ENCODE results near the gene ABLIM3. TPM values are rescaled to one million over a fixed set of nuclear protein-coding genes. Genes with fewer than 3 reads are reported as not detected.
A peak's percentile ranks its signal among the peaks of the same experiment; 100 is the strongest.

The ABLIM3 gene
- total RNA-seq, 1 experiment from 2014 or later: 14.3 TPM

DNA sequence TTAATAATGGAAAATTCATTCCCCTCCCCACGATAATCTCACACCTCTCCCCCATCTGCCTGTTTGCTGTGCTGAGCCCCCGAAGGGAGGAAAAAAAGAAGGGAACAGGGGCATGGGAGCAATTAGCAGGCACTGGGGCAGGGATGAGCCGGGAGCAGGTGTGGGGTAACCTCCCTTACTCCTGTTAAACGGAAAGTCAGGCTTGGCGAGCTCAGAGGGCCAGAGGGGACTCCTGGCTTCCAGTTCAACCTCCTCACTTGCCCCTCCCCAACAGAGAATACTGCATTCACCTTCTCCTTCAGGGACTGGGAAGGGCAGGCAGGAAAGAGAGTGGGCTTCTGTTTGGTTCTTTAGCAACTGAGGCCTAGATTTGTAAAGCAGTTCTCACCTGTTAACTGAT lies 131.9 kb downstream of the ABLIM3 start:
- ChIA-PET RAD21 (ENCODE audit: low non-redundant PET in 1 of 2, low total read pairs in 2 of 2, uncharacterized antibody in 2 of 2, unreplicated experiment in 2 of 2) (no interaction called here), CTCF (no interaction called here), POLR2A (no interaction called here)
- Histone ChIP-seq H4K20me1 (ENCODE audit: insufficient read depth) (no peaks in the 10 kb centered on the region), H3K27me3 (ENCODE audit: insufficient read depth, low read length) (no peaks in the 10 kb centered on the region), H3K27ac (ENCODE audit: low read depth, low read length) (no peak overlapping the region), H3K4me1 (ENCODE audit: control insufficient read depth in 1 of 2, insufficient read depth in 2 of 2, low read length in 2 of 2) (peaks cover 0 to 8% of the 10 kb centered on the region in 2 experiments; a peak in 2 of 4 replicates), H3K9me3 (ENCODE audit: control insufficient read depth in 1 of 2, insufficient read depth in 1 of 2, low read depth in 1 of 2, low read length in 2 of 2) (peaks cover 0 to 4% of the 10 kb centered on the region in 2 experiments; a peak in 1 of 4 replicates), H3K9me2 (ENCODE audit: insufficient read depth) (no peaks in the 10 kb centered on the region), H3K36me3 (ENCODE audit: control insufficient read depth in 1 of 2, insufficient read depth in 2 of 2, low read length in 2 of 2) (no peaks in the 10 kb centered on the region), H3K79me2 (ENCODE audit: insufficient read depth, low read length) (no peaks in the 10 kb centered on the region), H2AFZ (ENCODE audit: low read depth, low read length, poor library complexity, severe bottlenecking) (no peak overlapping the region), H3K9ac (ENCODE audit: low read length) (no peak overlapping the region), H3K4me2 (ENCODE audit: low read length) (peak overlapping the region; percentile 97; the same call in 1 of the 2 replicates), H3K4me3 (replicated peaks in 1 of 2; ENCODE audit: low read depth in 1 of 2, low read length in 2 of 2) (no peak overlapping the region)
- no TSS peak for BruUV-seq (replicated peaks)
- ATAC-seq (no peak), DNase-seq (ENCODE audit: low read depth, low spot score) (no peak)
- TF ChIP-seq EGR1 (IDR thresholded peaks at IDR 0.05; ENCODE audit: low read depth) (no peak), SP1 (IDR thresholded peaks at IDR 0.05; ENCODE audit: low read depth) (no peak), YY1 (IDR thresholded peaks at IDR 0.05; ENCODE audit: extremely low read depth, insufficient replicate concordance, low read depth, low read length) (no peak), SRF (IDR thresholded peaks at IDR 0.05; ENCODE audit: low read depth) (no peak), POLR2AphosphoS5 (IDR thresholded peaks at IDR 0.05; ENCODE audit: low read depth, low read length) (no peak), ZFX (IDR thresholded peaks at IDR 0.05) (no peak)
- TF ChIP-seq, protein P1, sequence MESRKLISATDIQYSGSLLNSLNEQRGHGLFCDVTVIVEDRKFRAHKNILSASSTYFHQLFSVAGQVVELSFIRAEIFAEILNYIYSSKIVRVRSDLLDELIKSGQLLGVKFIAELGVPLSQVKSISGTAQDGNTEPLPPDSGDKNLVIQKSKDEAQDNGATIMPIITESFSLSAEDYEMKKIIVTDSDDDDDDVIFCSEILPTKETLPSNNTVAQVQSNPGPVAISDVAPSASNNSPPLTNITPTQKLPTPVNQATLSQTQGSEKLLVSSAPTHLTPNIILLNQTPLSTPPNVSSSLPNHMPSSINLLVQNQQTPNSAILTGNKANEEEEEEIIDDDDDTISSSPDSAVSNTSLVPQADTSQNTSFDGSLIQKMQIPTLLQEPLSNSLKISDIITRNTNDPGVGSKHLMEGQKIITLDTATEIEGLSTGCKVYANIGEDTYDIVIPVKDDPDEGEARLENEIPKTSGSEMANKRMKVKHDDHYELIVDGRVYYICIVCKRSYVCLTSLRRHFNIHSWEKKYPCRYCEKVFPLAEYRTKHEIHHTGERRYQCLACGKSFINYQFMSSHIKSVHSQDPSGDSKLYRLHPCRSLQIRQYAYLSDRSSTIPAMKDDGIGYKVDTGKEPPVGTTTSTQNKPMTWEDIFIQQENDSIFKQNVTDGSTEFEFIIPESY (IDR thresholded peaks at IDR 0.05; ENCODE audit: extremely low read depth, insufficient replicate concordance, low read length): no peak
- TF ChIP-seq, protein P2, sequence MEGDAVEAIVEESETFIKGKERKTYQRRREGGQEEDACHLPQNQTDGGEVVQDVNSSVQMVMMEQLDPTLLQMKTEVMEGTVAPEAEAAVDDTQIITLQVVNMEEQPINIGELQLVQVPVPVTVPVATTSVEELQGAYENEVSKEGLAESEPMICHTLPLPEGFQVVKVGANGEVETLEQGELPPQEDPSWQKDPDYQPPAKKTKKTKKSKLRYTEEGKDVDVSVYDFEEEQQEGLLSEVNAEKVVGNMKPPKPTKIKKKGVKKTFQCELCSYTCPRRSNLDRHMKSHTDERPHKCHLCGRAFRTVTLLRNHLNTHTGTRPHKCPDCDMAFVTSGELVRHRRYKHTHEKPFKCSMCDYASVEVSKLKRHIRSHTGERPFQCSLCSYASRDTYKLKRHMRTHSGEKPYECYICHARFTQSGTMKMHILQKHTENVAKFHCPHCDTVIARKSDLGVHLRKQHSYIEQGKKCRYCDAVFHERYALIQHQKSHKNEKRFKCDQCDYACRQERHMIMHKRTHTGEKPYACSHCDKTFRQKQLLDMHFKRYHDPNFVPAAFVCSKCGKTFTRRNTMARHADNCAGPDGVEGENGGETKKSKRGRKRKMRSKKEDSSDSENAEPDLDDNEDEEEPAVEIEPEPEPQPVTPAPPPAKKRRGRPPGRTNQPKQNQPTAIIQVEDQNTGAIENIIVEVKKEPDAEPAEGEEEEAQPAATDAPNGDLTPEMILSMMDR (IDR thresholded peaks at IDR 0.05 in 2 of 3, conservative IDR thresholded peaks at IDR 0.05 in 1 of 3; ENCODE audit: borderline replicate concordance in 1 of 3, insufficient read depth in 1 of 3, low read depth in 2 of 3, low read length in 2 of 3): no peak
- intact Hi-C loops (cut with micrococcal nuclease): no loop called here

Measured in HCT116 (cell line).